T-helper 2 cell treated with Interferon-gamma antibody and Interleukin-4, amounts not matched to agents 5 μg/mL and 100 μg/mL, for 36 hours (primary cell): ENCODE results near the gene HTR2B.
"Not testable (repeated sequence)": the region's sequence is repeated elsewhere in the genome, so short reads cannot be mapped to it uniquely, and the experiment has no call there.

Source experiments
- DNase-seq: peaks from one replicate; pipeline ENCODE4 v3.0.0; 2021; ENCODE audit warnings: low spot score
- H3K27ac Mint-ChIP-seq: one replicate; pipeline ENCODE4 v1.8.0; 2021; ENCODE audit warnings: mild to moderate bottlenecking, mixed read lengths
- H3K27me3 Mint-ChIP-seq: one replicate; pipeline ENCODE4 v1.8.0; 2021; ENCODE audit warnings: low read depth, mixed read lengths
- H3K36me3 Mint-ChIP-seq: one replicate; pipeline ENCODE4 v1.8.0; 2021; ENCODE audit warnings: low read depth, mixed read lengths
- H3K4me1 Mint-ChIP-seq: one replicate; pipeline ENCODE4 v1.8.0; 2021; ENCODE audit warnings: low read depth, mixed read lengths
- H3K4me3 Mint-ChIP-seq: one replicate; pipeline ENCODE4 v1.8.0; 2022; ENCODE audit warnings: mild to moderate bottlenecking, moderate library complexity, mixed read lengths
- H3K9me3 Mint-ChIP-seq: one replicate; pipeline ENCODE4 v1.8.0; 2021; ENCODE audit warnings: mixed read lengths

Gene HTR2B

GRCh38 chr2:231127480-231127879 is 2.6 kb upstream of the HTR2B start:
- Mint-ChIP-seq H3K27me3 (no peaks in the 10 kb centered on the region), H3K36me3 (peaks cover 5% of the 10 kb centered on the region), H3K4me3 (no peak overlapping the region), H3K27ac (no peak overlapping the region), H3K9me3 (no peaks in the 10 kb centered on the region), H3K4me1 (peaks cover 43% of the 10 kb centered on the region)
- no peak for DNase-seq

DNA sequence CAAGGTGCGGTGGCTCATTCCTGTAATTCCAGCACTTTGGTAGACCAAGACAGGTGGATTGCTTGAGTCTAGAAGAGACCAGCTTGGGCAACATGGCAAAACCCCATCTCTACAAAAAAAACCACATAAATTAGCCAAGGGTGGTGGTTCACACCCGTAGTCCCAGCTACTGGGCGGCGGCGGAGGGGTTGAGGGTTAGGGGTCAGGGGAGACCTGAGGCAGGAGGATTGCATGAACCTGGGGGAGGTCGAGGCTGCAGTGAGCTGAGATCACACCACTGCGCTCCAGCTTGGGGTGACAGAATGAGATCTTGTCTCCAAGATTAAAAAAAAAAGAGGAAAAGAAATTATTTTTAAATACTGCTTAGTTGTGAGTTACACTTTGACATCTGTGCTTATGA is 1.3 kb upstream of the HTR2B start:
- Mint-ChIP-seq H3K4me3 (peak overlapping the region; percentile 26), H3K9me3 (no peaks in the 10 kb centered on the region), H3K27me3 (no peaks in the 10 kb centered on the region), H3K27ac (no peak overlapping the region), H3K4me1 (peaks cover 45% of the 10 kb centered on the region), H3K36me3 (peaks cover 7% of the 10 kb centered on the region)
- no peak for DNase-seq

GRCh38 chr2:231123362-231123898 is 1.4 kb downstream of the HTR2B start:
- peaks cover 13% of the 10 kb centered on the region for H3K36me3 Mint-ChIP-seq
- no peaks in the 10 kb centered on the region for H3K27me3 Mint-ChIP-seq
- H3K9me3 Mint-ChIP-seq, result no peaks in the 10 kb centered on the region
- H3K4me3 Mint-ChIP-seq, result peak overlapping the region; percentile 74
- peaks cover 43% of the 10 kb centered on the region for H3K4me1 Mint-ChIP-seq
- H3K27ac Mint-ChIP-seq, result peak overlapping the region; percentile 86
- DNase-seq, result no peak

DNA sequence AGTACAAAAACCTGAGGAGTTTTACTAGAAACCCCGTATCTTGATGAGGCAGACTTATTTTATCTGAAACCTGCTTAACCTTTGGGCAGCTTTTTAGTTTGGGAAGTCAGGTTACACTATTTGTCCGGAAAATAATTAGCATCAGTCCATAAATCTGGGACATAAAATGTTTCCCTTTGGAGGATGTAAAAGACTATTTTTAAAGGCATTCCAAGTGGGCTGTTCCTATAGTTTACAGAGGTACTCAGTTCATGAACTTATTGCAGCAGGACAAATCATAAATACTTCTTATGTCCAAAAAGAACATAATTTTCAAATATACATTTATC is 6.3 kb downstream of the HTR2B start:
- H3K36me3 Mint-ChIP-seq, result peaks cover 11% of the 10 kb centered on the region
- H3K27ac Mint-ChIP-seq, result no peak overlapping the region
- no peaks in the 10 kb centered on the region for H3K9me3 Mint-ChIP-seq
- H3K4me1 Mint-ChIP-seq, result peaks cover 22% of the 10 kb centered on the region
- no peaks in the 10 kb centered on the region for H3K27me3 Mint-ChIP-seq
- H3K4me3 Mint-ChIP-seq, result no peak overlapping the region
- DNase-seq, result no peak

GRCh38 chr2:231117922-231118613 is 6.8 kb downstream of the HTR2B start:
- H3K27ac Mint-ChIP-seq, result peak overlapping the region; percentile 5
- H3K36me3 Mint-ChIP-seq, result peaks cover 11% of the 10 kb centered on the region
- no peaks in the 10 kb centered on the region for H3K9me3 Mint-ChIP-seq
- H3K4me3 Mint-ChIP-seq, result no peak overlapping the region
- no peaks in the 10 kb centered on the region for H3K27me3 Mint-ChIP-seq
- H3K4me1 Mint-ChIP-seq, result peaks cover 17% of the 10 kb centered on the region
- no peak for DNase-seq

DNA sequence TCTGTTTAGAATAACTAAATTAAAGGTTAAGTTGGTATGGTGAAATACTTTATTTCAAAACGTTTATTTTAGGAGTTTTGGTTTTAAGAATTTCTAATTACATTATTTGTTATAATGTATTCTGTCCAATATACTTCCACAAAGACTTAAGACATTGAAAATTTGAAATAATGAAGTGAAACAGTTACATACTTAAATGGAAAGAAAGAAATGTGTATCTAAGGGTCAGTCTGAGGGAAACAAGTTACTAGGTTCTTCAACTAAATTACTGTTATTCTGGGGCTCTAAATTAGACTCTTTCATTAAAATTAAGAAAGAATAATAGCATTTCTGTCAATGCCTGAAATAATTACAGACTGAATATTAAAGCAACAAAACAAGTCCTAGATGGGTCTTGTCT is 7.7 kb downstream of the HTR2B start:
- no peak for DNase-seq
- no peaks in the 10 kb centered on the region for H3K9me3 Mint-ChIP-seq
- peaks cover 14% of the 10 kb centered on the region for H3K4me1 Mint-ChIP-seq

DNA sequence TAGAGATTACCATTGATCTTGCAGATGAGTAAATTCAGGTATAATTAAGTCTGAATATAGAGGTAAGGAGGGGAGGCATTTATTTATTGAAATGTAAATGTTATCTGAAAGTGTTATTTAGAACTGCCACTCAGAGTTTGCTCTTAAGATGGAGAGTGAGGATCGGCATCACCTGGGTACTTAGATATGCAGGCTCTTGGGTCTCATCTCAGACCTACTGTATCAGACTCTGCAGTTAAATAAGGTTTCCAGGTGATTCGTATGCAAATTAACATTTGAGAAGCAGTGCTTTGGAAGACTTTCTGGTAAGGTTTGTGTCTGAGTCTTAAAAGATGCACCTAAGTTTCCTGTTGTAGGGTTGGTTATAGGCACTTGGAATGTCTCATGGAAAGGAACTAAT is 9.2 kb downstream of the HTR2B start:
- no peaks in the 10 kb centered on the region for H3K27me3 Mint-ChIP-seq
- no peaks in the 10 kb centered on the region for H3K9me3 Mint-ChIP-seq
- no peak overlapping the region for H3K4me3 Mint-ChIP-seq
- DNase-seq, result no peak
- peaks cover 18% of the 10 kb centered on the region for H3K36me3 Mint-ChIP-seq
- peaks cover 12% of the 10 kb centered on the region for H3K4me1 Mint-ChIP-seq
- H3K27ac Mint-ChIP-seq, result no peak overlapping the region

More for the DNA sequence above, 7.7 kb downstream of the HTR2B start:
- Mint-ChIP-seq H3K27ac (no peak overlapping the region), H3K27me3 (no peaks in the 10 kb centered on the region), H3K36me3 (peaks cover 11% of the 10 kb centered on the region), H3K4me3 (no peak overlapping the region)

- no peak overlapping the region for H3K4me3 Mint-ChIP-seq
- no peak overlapping the region for H3K27ac Mint-ChIP-seq
- peaks cover 16% of the 10 kb centered on the region for H3K36me3 Mint-ChIP-seq
- H3K4me1 Mint-ChIP-seq, result peaks cover 6% of the 10 kb centered on the region
- no peak for DNase-seq
- no peaks in the 10 kb centered on the region for H3K9me3 Mint-ChIP-seq
- no peaks in the 10 kb centered on the region for H3K27me3 Mint-ChIP-seq
Observed at GRCh38 chr2:231113489-231113888, 11.4 kb downstream of the HTR2B start.

DNA sequence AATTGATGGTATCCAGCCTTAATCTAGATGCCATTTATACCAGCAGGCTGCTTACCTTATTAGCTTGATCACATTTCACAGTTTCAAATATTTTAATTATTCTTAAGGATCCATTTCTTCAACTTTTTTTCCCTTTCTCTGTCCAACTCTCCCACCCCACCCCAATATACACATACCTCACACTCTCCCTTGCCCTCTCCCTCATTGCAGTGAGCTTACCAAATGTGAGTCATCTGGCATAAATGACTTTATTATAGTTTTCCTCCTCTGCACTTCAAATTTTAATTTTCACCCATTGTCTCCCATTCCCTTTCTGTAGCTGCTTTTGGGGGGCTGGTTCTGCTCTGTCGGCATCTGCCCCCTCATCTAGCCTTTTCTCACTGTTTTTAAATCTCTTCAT is 12.9 kb downstream of the HTR2B start:
- Mint-ChIP-seq H3K27ac (no peak overlapping the region), H3K4me1 (peaks cover 2% of the 10 kb centered on the region), H3K36me3 (peaks cover 15% of the 10 kb centered on the region), H3K4me3 (no peak overlapping the region), H3K9me3 (no peaks in the 10 kb centered on the region), H3K27me3 (no peaks in the 10 kb centered on the region)
- DNase-seq, result no peak

GRCh38 chr2:231110551-231110950 is 14.3 kb downstream of the HTR2B start:
- H3K27me3 Mint-ChIP-seq, result no peaks in the 10 kb centered on the region
- H3K27ac Mint-ChIP-seq, result no peak overlapping the region
- no peak for DNase-seq
- no peaks in the 10 kb centered on the region for H3K9me3 Mint-ChIP-seq
- H3K4me3 Mint-ChIP-seq, result no peak overlapping the region
- H3K36me3 Mint-ChIP-seq, result peaks cover 15% of the 10 kb centered on the region
- H3K4me1 Mint-ChIP-seq, result peaks cover 6% of the 10 kb centered on the region

DNA sequence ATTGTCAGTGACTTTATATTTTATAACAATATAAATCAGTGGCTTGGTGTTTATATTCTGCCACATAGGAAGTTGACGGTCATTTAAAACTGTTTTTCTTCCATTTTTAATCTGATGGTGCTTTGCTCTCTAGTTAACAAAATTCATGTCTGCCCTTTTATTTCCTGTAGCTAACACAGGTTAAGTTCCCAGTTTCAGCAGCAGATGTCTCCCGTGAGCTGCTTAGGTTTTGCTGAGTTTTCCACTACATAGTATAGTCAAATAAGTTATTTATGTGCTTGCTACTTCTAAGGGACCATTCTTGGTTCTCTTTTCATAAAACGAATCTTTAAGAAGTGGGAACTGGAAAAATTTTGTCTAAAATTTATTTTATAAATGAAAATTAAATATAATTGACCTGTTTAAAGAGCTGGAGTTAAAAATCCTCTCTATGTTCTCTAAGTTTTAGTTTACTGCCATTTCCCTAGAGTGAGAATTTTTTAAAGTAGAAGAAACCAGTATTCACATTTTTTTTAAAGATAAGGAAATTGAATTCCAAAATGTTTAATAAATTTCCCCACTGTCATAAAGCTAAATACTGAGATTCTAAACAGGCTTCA is 20.6 kb downstream of the HTR2B start:
- Mint-ChIP-seq H3K27ac (no peak overlapping the region), H3K27me3 (no peaks in the 10 kb centered on the region), H3K4me3 (no peak overlapping the region), H3K36me3 (peaks cover 21% of the 10 kb centered on the region), H3K4me1 (peaks cover 9% of the 10 kb centered on the region), H3K9me3 (peaks cover 12% of the 10 kb centered on the region)
- DNase-seq, result peak; percentile 38

- Mint-ChIP-seq H3K4me1 (peaks cover 9% of the 10 kb centered on the region), H3K9me3 (peaks cover 22% of the 10 kb centered on the region), H3K27ac (no peak overlapping the region), H3K4me3 (no peak overlapping the region), H3K27me3 (no peaks in the 10 kb centered on the region), H3K36me3 (peaks cover 34% of the 10 kb centered on the region)
- DNase-seq, result no peak
Observed at GRCh38 chr2:231102772-231103171, 22.1 kb downstream of the HTR2B start.

GRCh38 chr2:231100990-231101389 is 23.9 kb downstream of the HTR2B start:
- Mint-ChIP-seq H3K4me3 (no peak overlapping the region), H3K27me3 (no peaks in the 10 kb centered on the region), H3K36me3 (peaks cover 49% of the 10 kb centered on the region), H3K4me1 (peaks cover 8% of the 10 kb centered on the region), H3K9me3 (peaks cover 22% of the 10 kb centered on the region), H3K27ac (no peak overlapping the region)
- DNase-seq, result no peak

DNA sequence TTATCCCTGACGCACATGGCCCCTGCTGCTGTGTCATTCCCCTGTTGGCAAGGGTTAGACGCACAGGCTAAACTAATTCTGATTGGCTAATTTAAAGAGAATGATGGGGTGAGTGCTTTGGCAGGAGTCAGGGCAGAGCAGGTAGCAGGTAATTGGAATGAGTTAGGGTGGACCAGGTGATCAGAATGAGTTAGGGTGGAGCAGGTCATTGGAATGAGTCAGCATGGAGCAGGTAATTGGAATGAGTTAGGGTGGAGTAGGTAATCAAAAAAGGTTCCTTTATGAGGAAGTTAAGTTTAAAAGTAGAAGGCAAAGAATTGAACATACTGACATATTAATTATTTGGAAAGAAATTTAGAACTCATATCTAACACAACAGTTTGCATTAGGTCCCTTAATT is 24.5 kb downstream of the HTR2B start:
- H3K4me1 Mint-ChIP-seq, H3K27ac Mint-ChIP-seq: not testable (repeated sequence)

More for the DNA sequence above, 24.5 kb downstream of the HTR2B start:
- H3K4me3 Mint-ChIP-seq, DNase-seq, H3K27me3 Mint-ChIP-seq: not testable (repeated sequence)
- peaks cover 54% of the 10 kb centered on the region for H3K36me3 Mint-ChIP-seq
- H3K9me3 Mint-ChIP-seq, result peaks cover 22% of the 10 kb centered on the region
